Astrocyte of the spinal cord (primary cell): ENCODE measurements around the gene FTO.
A peak's percentile ranks its signal among the peaks of the same experiment; 100 is the strongest.

Experiments
- DNase-seq: peaks from one replicate; pipeline ENCODE4 v3.0.0; 2011; ENCODE audit warnings: low read depth, low spot score
- H3K4me3 ChIP-seq: 2 replicates; pipeline ENCODE4 v1.5.1; 2011; ENCODE audit warnings: low read depth, mild to moderate bottlenecking, low read length, moderate library complexity
- CTCF ChIP-seq: IDR thresholded peaks from 2 replicates; pipeline ENCODE4 v1.5.1; 2012; ENCODE audit warnings: low read depth, mild to moderate bottlenecking, low read length, inconsistent platforms
- in situ Hi-C: cut with HindIII; loops from 2 replicates; pipeline ENCODE4 v1.10.0; 2017; ENCODE audit warnings: low sequenced_read_pairs

The FTO gene

GRCh38 chr16:53964145-53964790 is 260.3 kb downstream of the FTO start:
- H3K4me3 ChIP-seq, result no peak overlapping the region
- TF ChIP-seq CTCF, result no peak
- in situ Hi-C loops, result no loop called here
- no peak for DNase-seq

GRCh38 chr16:53966821-53967571 is 263.0 kb downstream of the FTO start:
- no peak for TF ChIP-seq CTCF
- DNase-seq, result no peak
- no peak overlapping the region for H3K4me3 ChIP-seq
- in situ Hi-C loops, result no loop called here

- no peak for DNase-seq
- in situ Hi-C loops, result no loop called here
- H3K4me3 ChIP-seq, result no peak overlapping the region
- TF ChIP-seq CTCF, result no peak
Measured at GRCh38 chr16:53967572-53967971, 263.6 kb downstream of the FTO start.

GRCh38 chr16:53968454-53968853 is 264.5 kb downstream of the FTO start:
- no peak for TF ChIP-seq CTCF
- no peak overlapping the region for H3K4me3 ChIP-seq
- peak; percentile 52 for DNase-seq
- in situ Hi-C loops, result no loop called here

GRCh38 chr16:53968896-53969295 is 264.9 kb downstream of the FTO start:
- in situ Hi-C loops, result no loop called here
- DNase-seq, result peak; percentile 17
- TF ChIP-seq CTCF, result no peak
- H3K4me3 ChIP-seq, result no peak overlapping the region

GRCh38 chr16:53971616-53972015 is 267.7 kb downstream of the FTO start:
- H3K4me3 ChIP-seq, result no peak overlapping the region
- TF ChIP-seq CTCF, result no peak
- DNase-seq, result no peak
- in situ Hi-C loops, result no loop called here
